ENCODE data around the gene B3GALT4.
A peak's percentile ranks its signal among the peaks of the same experiment; 100 is the strongest.

B3GALT4 gene

DNA sequence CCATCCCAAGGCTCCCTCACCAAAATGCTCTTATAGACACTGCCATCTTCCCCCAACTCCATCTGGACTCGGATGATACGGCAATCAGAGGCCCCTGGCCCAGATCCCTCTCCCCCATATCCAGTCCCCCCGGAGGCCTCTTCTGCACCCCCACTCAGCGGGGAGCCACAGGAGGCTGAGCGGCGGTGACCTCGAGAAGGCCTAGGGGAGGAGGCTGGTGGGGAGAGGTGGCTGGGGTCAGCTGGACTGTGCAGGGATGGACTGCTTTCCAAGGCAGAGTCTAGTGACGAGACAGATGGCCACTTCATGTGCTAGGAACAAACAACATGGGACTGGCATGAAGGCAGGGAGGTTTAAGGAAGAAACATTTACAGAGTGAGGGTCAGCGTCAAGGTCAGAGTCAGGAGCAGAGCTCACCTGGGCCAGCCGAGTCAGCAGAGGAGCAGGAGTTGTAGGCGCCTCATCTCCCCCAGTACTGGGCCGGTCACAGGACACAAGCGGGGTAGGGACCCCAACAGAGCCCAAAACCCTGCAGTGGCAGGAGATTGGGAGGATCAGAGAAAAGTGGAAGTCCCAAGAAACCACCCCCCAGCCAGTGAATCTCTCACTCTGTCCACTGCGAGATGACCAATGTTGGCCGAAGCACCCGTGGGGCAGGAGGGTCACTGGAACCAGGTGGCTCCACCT lies 16.2 kb downstream of the B3GALT4 start:
- DNase-seq (ENCODE audit: low read depth) = no peak

DNA sequence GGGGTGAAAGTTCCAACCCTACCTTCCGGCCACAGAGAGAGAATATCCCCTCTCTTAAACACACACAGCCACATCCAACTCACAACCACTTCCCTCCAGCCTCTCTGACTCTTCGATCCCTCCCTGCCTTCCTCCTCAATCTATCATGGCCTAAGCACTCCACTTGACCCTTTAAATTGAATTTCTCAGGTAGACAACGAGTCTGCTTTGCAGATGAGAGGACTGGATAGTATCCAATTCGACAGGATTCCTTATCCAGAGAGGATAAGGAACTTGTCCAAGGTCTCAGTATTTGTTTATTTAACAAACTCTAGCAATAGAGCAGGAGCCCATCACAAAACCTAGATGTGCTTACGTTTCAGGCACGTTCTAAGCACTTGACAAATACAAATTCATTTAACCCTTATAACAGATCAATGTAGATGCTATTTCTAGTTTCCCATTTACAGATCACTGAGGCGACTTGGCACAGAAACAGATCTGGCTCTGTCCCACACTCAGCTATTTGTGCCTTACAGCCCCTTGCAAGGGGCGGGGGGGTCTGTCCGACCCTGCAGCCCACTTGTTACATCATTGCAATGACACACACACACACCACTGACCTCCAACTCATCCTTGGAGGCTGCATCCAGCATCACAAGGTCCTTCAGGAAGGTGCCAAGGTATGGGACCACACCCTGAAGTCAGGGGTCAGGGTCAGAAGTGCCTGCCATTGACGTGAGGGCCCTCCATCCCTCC lies 17.3 kb downstream of the B3GALT4 start:
- no peak for DNase-seq (ENCODE audit: low read depth)

- no peak for DNase-seq (ENCODE audit: low read depth)
Observed at GRCh38 chr6:33295621-33296369, 18.9 kb downstream of the B3GALT4 start.

DNA sequence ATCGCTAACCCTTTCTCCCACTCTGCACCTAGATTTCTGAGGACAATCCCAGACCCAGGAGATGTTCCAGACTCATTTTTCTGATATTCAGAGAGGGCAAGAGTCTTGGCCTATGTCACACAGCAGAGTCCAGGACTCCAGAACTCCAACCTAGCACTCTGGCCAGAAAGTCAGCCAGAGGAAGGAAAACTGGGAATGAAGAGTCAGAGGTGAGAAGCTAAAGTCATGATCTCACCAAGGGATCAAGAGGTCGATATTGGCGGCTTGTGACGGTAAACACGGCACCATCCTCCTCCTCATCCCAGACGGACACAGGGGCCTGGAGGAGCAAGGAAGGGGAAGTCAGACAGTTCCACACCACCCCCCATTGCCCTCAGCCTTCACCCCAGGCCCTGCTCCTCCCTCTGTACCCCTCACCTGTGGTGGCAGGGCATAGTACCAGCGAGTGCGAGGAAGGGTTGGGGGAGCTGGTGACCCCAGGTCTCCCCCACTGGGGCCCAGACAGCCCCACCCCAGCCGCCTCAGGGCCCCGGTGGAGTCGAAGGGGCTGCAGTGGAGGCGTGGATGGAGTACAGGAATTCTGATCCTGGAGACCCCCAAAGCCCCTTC lies 20.0 kb downstream of the B3GALT4 start:
- no peak for DNase-seq (ENCODE audit: low read depth)

GRCh38 chr6:33297406-33297955 lies 20.6 kb downstream of the B3GALT4 start:
- no peak for DNase-seq (ENCODE audit: low read depth)

DNA sequence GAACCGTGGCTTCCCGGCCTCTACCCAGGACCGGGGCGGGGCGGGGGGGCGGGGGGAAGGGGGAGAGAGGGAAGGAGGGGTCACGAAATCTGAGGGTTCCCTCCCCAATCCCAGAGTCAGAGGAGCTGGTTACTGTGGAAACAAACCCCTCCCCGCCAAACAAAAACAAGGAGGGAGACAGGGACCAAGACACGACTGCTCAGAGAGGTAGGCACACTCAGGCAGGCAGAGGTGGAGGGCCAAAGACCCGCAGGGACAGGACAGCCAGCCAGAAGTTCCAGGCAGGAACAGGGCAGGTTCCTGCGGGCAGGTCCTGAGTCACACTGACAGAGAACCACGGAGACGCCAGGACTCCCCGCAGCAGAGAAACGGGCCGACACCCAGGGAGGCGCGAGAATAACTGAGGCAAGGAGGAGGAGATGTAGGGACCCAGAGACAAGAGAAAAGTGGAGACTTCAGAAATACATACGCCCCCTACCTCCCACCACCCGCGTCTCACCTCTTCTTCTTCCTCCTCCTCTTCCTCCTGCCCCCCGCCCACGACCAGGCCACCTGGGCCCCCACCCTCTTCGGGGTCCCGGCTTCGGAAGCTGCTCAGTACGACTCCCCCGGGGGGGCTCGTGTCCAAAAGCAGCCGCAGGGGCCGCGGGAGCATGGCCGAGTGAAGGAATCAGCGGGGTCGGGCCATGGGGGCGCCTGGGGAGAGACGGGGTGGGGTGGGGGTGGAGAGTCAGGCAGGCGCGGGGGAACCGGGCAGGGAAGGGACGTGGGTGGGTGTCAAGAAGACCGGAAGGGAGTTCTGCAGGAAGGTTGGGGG lies 21.2 kb downstream of the B3GALT4 start:
- DNase-seq (ENCODE audit: low read depth) = no peak

DNA sequence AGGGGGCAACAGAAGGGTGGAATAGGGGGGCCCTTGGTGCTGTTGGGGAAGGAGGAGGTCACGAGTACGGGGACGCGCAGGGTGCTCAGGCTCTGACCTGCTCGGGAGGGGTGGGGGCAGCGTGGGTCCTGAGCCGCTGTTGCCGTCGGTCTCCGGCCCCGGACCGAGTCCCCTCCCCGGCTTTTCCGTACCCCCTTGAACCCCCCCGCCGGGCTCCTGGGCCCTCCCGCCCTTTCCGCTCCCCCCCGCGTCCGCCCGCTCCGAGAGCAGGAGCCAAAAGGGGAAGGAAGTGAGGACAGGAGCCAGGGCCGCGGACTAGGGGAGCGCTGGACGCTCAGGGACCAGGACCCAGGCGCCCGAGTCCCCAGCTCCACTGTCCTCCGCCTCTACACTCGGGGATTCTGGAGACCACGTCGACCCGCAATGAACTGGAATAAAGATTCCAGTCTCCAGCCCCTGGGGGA lies 21.9 kb downstream of the B3GALT4 start, which contains the start of gene RGL2:
Gene RGL2, minus strand, starts transcription at position 170 of the 464 bp plus-strand sequence. CDS start 332 bp downstream, outside the sequence.
- no peak for DNase-seq (ENCODE audit: low read depth)

- peak; percentile 90 for DNase-seq (ENCODE audit: low read depth)
Observed at GRCh38 chr6:33299237-33299944, 22.5 kb downstream of the B3GALT4 start.

- no peak for DNase-seq (ENCODE audit: low read depth)
Observed at GRCh38 chr6:33301877-33302276, 25.0 kb downstream of the B3GALT4 start.

DNA sequence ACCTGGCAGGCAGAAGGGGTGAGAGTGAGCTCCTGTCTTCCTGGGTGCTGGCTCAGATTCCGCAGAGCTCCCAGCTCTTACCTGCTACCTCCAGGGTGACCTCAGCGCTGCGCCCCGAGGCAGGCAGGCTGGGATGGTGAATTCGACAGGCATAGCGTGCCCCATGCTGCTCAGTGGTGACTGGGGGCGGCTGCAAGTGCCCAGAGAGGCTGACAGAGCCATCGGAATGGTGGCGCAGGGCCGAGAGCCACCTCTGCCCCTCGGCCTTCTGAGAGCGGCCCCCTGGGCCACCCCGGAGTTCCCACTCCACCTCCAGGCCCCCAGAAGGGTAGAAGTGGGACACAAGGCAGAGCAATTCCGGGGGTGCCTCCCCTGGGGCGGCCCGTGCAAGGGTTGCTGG lies 27.3 kb downstream of the B3GALT4 start:
- DNase-seq (ENCODE audit: low read depth) = no peak

- DNase-seq (ENCODE audit: low read depth) = no peak
Observed at GRCh38 chr6:33305052-33305451, 28.1 kb downstream of the B3GALT4 start.

DNA sequence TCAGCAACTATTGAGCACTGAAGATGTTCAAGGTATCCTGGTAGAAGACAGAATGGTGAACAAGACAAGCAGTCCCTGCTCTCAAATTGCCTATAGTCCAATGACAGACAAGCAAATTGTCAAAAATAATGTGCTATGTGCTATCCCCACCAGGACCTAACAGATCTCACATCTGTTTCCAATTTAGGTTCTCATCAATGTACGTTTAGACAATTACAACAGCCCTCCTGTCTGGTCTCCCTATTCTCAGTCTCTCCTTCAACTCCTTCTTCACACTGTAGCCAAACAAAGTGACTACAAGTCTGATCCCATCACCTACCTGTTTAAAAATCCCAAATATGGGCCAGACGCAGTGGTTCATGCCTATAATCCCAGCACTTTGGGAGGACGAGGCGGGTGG lies 29.4 kb downstream of the B3GALT4 start:
- DNase-seq (ENCODE audit: low read depth) = no peak

- peak; percentile 64 for DNase-seq (ENCODE audit: low read depth)
Observed at GRCh38 chr6:33312361-33313104, 35.6 kb downstream of the B3GALT4 start.

DNA sequence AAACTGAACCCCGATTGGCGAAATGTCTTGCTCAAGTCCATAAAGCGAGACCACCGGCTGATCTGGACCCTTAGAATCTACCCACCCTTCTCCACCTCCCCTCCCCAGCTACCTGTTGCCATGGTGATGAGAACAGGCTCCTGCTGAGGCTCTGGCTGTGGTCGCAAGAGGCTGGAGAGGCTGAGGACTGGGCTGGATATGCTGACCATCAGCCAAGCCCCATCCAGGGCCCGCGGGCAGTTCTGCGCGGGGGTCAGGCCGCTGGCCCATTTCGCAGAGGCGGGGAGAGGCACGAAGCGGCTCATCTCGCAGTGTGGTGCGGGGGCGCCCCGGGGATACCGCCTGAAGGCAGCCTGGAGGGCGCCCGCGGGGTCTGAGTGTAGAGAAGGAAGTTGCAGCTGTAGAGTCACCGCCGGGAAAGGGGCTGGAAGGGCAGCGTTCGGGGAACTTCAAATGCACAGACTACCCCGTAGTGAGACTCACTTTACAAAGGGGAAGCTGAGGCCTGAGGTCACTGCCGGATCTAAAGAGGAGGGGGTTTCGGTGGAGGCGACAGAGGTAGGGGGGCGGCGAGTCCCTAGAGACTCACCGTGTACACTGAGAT lies 36.3 kb downstream of the B3GALT4 start:
- no peak for DNase-seq (ENCODE audit: low read depth)

GRCh38 chr6:33313709-33314514 lies 37.0 kb downstream of the B3GALT4 start, which contains the start of gene TAPBP:
TAPBP (minus strand) TSS chr6:33314078; CDS start chr6:33314041, 37 bp downstream.
- peak; percentile 65 for DNase-seq (ENCODE audit: low read depth)

DNA sequence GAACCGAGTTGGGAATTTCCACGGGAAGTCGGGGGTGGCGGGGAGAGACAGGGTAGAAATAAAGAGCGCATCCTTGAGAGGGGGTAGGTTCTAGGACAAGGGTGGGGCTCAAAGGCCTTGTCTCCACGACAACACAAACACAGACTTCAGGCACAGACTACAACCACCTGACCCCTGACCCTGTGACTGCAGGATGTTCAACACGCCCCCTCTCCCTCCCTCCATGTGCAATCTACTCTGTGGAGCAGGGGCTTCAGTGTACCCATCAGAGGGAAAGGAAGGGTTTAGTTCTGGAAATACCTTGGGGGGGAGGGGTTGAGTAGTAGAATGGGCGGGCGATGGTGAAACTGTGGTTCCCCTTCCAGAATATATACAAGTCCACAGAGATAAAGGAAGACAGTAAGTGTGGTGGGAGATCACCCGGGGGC lies 37.6 kb downstream of the B3GALT4 start:
- no peak for DNase-seq (ENCODE audit: low read depth)

- DNase-seq (ENCODE audit: low read depth) = no peak
Observed at GRCh38 chr6:33314943-33315792, 38.2 kb downstream of the B3GALT4 start.

Data from activated T-helper 1 cell treated with Interleukin-2 at 50 U/mL for 16 hours (primary cell).